RWPE2 (cell line): ENCODE results near the gene L3MBTL3.

Experiments
- ATAC-seq: fragments of 200-7000 bp; cut with Tn5 transposase; 3 replicates; pipeline ENCODE4 v1.9.1; 2021; ENCODE audit warnings: low read depth
- DNase-seq: peaks from one replicate; pipeline ENCODE4 v3.0.0-alpha.2; 2020; ENCODE audit warnings: low spot score
- H3K27ac ChIP-seq: fragments of 450-650 bp; 2 replicates; pipeline ENCODE4 v1.5.1; 2017; ENCODE audit warnings: mild to moderate bottlenecking; ENCODE audit not compliant: poor library complexity, severe bottlenecking
- H3K27me3 ChIP-seq: fragments of 250-450 bp; sonication (Bioruptor Pico); 2 replicates; pipeline ENCODE4 v1.5.1; 2021; ENCODE audit warnings: mild to moderate bottlenecking, moderate library complexity; ENCODE audit not compliant: insufficient read depth, poor library complexity, severe bottlenecking
- H3K36me3 ChIP-seq: fragments of 250-450 bp; sonication (Bioruptor Pico); 2 replicates; pipeline ENCODE4 v1.5.1; 2020; ENCODE audit warnings: low read depth, mild to moderate bottlenecking, moderate library complexity
- H3K4me1 ChIP-seq: fragments of 250-450 bp; sonication (Bioruptor Pico); 2 replicates; pipeline ENCODE4 v1.5.1; 2021; ENCODE audit warnings: mild to moderate bottlenecking, moderate library complexity; ENCODE audit not compliant: insufficient read depth, poor library complexity, severe bottlenecking
- H3K4me3 ChIP-seq: fragments of 250-450 bp; sonication (Bioruptor Pico); 2 replicates; pipeline ENCODE4 v1.5.1; 2021; ENCODE audit warnings: mild to moderate bottlenecking, moderate library complexity; ENCODE audit not compliant: severe bottlenecking
- H3K9me3 ChIP-seq: fragments of 250-450 bp; sonication (Bioruptor Pico); 2 replicates; pipeline ENCODE4 v1.5.1; 2021; ENCODE audit warnings: mild to moderate bottlenecking, moderate library complexity; ENCODE audit not compliant: severe bottlenecking
- TF ChIP-seq, protein P1 (sequence below): fragments of 450-650 bp; IDR thresholded peaks from one replicate; pipeline ENCODE4 v1.5.1; 2017; ENCODE audit warnings: mild to moderate bottlenecking, moderate library complexity; ENCODE audit not compliant: poor library complexity, severe bottlenecking

Gene L3MBTL3

DNA sequence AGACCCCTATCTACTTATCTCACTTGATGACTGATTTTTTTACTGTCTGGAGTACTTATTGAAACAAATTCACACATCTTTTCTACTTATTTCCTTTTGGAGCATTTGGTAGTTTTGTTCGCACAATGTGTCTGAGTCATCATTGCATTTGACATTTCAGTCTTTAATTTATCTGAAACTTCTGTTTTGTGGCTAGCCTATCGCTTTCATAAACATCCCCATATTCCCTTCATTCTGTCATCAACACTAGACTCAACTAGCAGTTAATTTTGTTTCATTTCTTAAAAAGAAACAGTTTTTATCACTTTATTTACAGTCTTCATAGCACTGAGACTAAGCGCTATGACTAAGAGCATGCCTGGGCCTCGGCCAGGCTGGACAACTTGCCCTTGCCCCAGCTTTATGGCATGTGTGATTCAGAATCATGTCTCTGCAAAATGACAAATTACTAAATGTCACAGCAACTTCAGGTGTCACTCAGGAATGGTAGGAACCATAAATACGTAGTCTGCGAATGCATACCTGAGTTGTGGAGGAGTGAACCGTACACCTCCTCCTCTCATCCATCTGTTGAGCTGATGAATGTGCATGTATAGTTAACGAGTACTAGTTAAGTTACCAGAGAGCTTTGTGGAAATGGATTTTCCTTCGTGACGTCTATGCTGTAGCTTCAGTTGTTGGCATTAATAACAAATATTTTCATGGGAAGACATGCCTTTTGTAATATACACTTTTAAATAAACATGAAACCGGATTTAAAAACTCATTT lies 16.2 kb downstream of the L3MBTL3 start:
- no peak for DNase-seq

DNA sequence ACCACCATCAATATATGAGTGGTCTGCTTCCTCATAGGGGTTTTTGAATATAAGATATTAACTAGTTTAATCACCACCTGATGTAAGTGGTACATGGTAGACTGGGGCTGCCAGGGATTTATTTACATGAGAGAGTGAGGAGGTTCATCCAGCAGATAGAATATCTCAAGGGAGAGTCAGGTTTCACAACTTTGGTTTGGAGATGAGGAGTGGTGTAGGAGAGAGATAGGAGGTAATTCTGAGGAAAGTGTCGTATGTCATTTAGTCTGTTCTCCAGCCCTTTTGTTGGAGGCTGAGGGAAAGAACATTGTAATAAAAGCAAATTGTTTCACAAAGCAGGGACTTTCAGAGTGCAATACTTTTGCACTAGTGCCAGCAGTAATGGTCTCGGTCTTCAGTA lies 16.8 kb downstream of the L3MBTL3 start:
- TF ChIP-seq, protein P1, sequence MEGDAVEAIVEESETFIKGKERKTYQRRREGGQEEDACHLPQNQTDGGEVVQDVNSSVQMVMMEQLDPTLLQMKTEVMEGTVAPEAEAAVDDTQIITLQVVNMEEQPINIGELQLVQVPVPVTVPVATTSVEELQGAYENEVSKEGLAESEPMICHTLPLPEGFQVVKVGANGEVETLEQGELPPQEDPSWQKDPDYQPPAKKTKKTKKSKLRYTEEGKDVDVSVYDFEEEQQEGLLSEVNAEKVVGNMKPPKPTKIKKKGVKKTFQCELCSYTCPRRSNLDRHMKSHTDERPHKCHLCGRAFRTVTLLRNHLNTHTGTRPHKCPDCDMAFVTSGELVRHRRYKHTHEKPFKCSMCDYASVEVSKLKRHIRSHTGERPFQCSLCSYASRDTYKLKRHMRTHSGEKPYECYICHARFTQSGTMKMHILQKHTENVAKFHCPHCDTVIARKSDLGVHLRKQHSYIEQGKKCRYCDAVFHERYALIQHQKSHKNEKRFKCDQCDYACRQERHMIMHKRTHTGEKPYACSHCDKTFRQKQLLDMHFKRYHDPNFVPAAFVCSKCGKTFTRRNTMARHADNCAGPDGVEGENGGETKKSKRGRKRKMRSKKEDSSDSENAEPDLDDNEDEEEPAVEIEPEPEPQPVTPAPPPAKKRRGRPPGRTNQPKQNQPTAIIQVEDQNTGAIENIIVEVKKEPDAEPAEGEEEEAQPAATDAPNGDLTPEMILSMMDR = no peak
- no peak for ATAC-seq

More for the DNA sequence above, 16.2 kb downstream of the L3MBTL3 start:
- no peak overlapping the region for H3K4me3 ChIP-seq
- no peaks in the 10 kb centered on the region for H3K36me3 ChIP-seq
- H3K4me1 ChIP-seq = no peaks in the 10 kb centered on the region
- no peaks in the 10 kb centered on the region for H3K27me3 ChIP-seq
- H3K27ac ChIP-seq = no peak overlapping the region
- no peaks in the 10 kb centered on the region for H3K9me3 ChIP-seq
- TF ChIP-seq, protein P1 = no peak
- no peak; the same call in 2 of the 3 replicates for ATAC-seq

DNA sequence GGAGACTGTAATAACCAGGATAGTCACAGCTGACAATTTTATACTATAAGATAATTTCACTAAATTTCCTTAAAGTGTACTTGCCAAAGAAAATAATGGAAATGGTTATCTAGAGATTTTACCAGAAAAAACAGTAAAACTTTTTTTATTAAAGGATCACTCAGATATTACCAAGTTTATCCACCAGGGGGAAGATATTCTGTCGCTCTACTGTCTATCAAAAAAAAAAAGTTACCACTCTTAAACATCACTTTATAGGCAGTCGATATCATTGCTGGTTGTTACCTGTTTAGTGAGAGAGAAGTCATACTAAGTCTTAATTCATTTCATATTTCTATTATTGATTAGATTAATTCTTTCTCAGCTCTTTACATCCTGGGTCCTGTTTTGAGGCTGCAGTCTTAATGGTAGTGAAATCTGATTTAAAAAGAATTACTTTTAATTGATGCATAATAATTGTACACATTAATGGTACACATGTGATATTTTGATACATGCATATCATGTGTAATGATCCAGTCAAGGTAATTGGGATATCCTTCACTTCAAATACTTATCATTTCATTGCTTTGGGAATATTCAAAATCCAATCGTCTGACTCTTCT lies 18.9 kb downstream of the L3MBTL3 start:
- no peaks in the 10 kb centered on the region for H3K36me3 ChIP-seq
- H3K9me3 ChIP-seq = no peaks in the 10 kb centered on the region
- H3K27me3 ChIP-seq = no peaks in the 10 kb centered on the region
- no peaks in the 10 kb centered on the region for H3K4me1 ChIP-seq
- H3K4me3 ChIP-seq = no peak overlapping the region
- DNase-seq (no peak), ATAC-seq (no peak)
- TF ChIP-seq, protein P1 = peak; percentile 66
- H3K27ac ChIP-seq = no peak overlapping the region

More for the DNA sequence above, 16.8 kb downstream of the L3MBTL3 start:
- Histone ChIP-seq H3K4me1 (no peaks in the 10 kb centered on the region), H3K27ac (no peak overlapping the region), H3K4me3 (no peak overlapping the region), H3K9me3 (no peaks in the 10 kb centered on the region), H3K36me3 (no peaks in the 10 kb centered on the region), H3K27me3 (no peaks in the 10 kb centered on the region)
- DNase-seq = no peak

DNA sequence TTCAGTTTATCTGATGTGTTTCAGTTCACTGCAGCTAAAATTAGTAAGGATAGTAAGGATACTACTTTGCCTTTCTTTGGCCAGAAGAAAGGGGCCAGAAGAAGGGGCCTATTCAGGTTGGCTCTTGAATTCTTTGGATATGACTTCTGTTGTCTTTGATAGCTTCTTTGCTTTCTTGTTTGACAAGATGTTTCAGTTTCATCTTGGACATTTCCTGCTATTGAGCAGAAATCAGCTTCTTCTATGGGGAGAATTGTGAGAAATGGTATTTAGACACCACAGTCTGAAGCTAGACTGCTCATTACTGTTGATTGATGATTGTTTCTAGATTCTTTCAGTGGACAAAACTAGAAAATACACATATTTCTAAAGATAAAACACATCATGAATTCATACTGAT lies 23.2 kb downstream of the L3MBTL3 start:
- no peaks in the 10 kb centered on the region for H3K27me3 ChIP-seq
- no peaks in the 10 kb centered on the region for H3K4me1 ChIP-seq
- no peak overlapping the region for H3K27ac ChIP-seq
- TF ChIP-seq, protein P1 = no peak
- H3K9me3 ChIP-seq = no peaks in the 10 kb centered on the region
- H3K4me3 ChIP-seq = no peak overlapping the region
- H3K36me3 ChIP-seq = no peaks in the 10 kb centered on the region
- DNase-seq = no peak
- ATAC-seq = no peak

DNA sequence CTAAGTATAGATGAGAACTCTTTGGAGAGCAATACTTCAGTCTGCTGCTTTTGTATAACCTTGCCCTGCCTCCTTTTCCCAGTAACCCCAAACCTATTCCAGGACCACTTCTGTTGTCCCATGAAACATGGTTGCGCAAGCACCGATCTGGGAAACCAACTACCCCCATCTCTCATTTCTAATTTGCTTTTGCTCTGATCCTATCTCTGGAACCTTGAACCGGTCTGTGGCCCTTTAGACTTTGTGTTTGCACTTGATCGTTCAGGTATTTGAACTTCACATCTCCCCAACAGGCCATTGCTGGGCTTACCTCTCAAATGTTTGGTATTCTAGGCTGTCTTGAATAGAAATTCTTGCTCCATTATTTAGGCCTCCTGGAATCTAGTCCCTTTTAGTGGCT lies 25.0 kb downstream of the L3MBTL3 start:
- TF ChIP-seq, protein P1 = no peak
- no peaks in the 10 kb centered on the region for H3K27me3 ChIP-seq
- no peak overlapping the region for H3K27ac ChIP-seq
- H3K4me3 ChIP-seq = no peak overlapping the region
- no peaks in the 10 kb centered on the region for H3K9me3 ChIP-seq
- DNase-seq = no peak
- ATAC-seq = no peak
- H3K4me1 ChIP-seq = no peaks in the 10 kb centered on the region
- 0 out of 2 replicates have a peak, but pooled peaks cover 3% of the 10 kb centered on the region for H3K36me3 ChIP-seq
